Sciatic nerve (tissue), 2 donors: ENCODE data around the gene OXSR1. TPM values are rescaled to one million over a fixed set of nuclear protein-coding genes. Genes with fewer than 3 reads are reported as not detected.

Source experiments
- ATAC-seq: fragments of 200-7000 bp; cut with Tn5 transposase; one replicate; pipeline ENCODE4 v1.9.1; 2020; ENCODE audit warnings: mild to moderate bottlenecking, moderate library complexity
- DNase-seq: peaks from one replicate; pipeline ENCODE4 v3.0.0-alpha.2; 2020; ENCODE audit warnings: low spot score
- intact Hi-C: fragments of 100-400 bp; cut with DNase I; formaldehyde crosslinking; loops from one replicate; pipeline ENCODE4 v1.14.2; 2022
- total RNA-seq: library from RNA; stranded (reverse); fragmentation: NEBNext Ultra II Directional; extraction: Animal tissue kit (Norgen Biotek cat#: 25700); gene quantifications from one replicate; pipeline ENCODE4 v1.2.1, GENCODE V29; 2021
- donor health status: DM: no; HTN: no; CAD: no.
- donor health status: DM: no; HTN: no; CAD: no.

OXSR1 gene
- total RNA-seq: 42.6 TPM

- ATAC-seq: peak; percentile 98
- intact Hi-C loops: no loop called here
- DNase-seq: peak; percentile 99
Measured at GRCh38 chr3:38164952-38165721, at the start of gene OXSR1. OXSR1 (plus strand) TSS chr3:38165537; CDS start chr3:38165877, 340 bp downstream.

GRCh38 chr3:38115645-38116427 lies 49.5 kb upstream of the OXSR1 start:
- intact Hi-C loops: loop anchor here (10.0 kb wide), 1 partner anchor 369 kb away; no protein-coding TSS in a partner anchor
- ATAC-seq (no peak), DNase-seq (peak; percentile 22)

- intact Hi-C loops: loop anchor here (10.0 kb wide), 1 partner anchor 368 kb away; no protein-coding TSS in a partner anchor
- peak; percentile 46 for DNase-seq
- ATAC-seq: no peak
Measured at GRCh38 chr3:38116471-38117162, 48.7 kb upstream of the OXSR1 start.

DNA sequence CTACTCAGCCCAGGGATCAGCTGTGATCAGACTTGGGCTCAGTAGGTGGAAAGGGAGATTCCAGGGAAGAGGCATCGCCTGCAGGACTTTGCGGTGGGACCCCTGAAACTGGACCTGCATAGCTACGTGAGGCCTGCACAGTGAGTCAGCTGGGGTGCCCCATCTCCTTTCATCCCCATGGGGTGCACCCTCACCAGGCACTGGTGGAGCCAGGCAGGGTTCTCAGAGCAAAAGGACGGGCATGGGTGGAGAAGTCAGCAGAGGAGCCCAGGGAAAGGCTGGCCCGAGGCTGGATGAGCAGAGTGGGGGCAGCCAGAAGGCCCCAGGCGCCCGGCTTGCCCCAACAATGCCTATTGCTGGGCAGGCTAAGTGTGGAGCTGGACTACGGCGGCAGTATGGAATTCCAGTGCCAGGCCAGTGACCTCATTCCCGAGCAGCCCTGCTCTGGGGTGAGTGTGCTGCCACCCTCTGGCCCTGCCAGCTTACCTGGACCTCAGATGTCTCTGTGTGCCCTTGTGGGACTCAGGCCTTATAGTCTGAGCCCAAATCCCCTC lies 48.1 kb upstream of the OXSR1 start:
- intact Hi-C loops: loop anchor here (10.0 kb wide), 1 partner anchor 368 kb away; no protein-coding TSS in a partner anchor
- ATAC-seq (peak; percentile 56), DNase-seq (no peak)

DNA sequence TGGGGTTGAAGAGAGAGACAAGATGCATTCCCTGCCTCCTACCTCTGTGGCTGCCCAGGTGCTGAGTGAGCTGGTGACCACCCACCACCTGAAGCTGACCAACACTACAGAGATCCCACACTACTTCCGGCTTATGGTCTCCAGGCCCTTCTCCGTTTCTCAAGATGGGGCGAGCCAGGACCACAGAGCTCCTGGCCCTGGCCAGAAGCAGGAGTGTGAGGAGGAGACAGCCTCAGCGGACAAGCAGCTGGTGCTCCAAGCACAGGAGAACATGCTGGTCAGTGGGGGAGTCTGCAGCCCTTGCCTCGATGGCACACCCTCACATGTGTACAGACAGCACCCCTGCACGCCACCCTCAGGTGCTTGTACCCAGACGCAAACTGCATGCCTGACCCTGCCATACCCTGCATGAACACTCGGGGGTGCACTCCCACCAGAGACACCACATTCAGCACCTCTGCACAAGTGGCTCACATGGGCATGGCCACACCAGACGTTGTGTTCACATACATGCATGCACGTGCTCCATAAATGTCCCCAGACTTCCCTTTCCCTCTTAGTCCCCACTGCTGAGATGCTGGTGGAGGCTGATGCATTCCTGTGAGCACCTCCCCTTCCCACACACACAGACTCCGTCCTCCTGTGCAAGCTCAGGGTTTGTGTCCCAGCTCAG lies 47.5 kb upstream of the OXSR1 start:
- intact Hi-C loops: loop anchor here (10.0 kb wide), 1 partner anchor 367 kb away; no protein-coding TSS in a partner anchor
- peak; percentile 64 for ATAC-seq
- DNase-seq: peak; percentile 75

- peak; percentile 18 for DNase-seq
- intact Hi-C loops: loop anchor here (10.0 kb wide), 1 partner anchor 366 kb away; no protein-coding TSS in a partner anchor
Measured at GRCh38 chr3:38118421-38119247, 46.7 kb upstream of the OXSR1 start.

GRCh38 chr3:38119248-38119544 lies 46.1 kb upstream of the OXSR1 start:
- ATAC-seq (no peak), DNase-seq (peak; percentile 34)
- intact Hi-C loops: loop anchor here (10.0 kb wide), 1 partner anchor 366 kb away; no protein-coding TSS in a partner anchor

More at GRCh38 chr3:38118421-38119247, 46.7 kb upstream of the OXSR1 start:
- ATAC-seq: no peak

GRCh38 chr3:38119821-38120692 lies 45.3 kb upstream of the OXSR1 start:
- intact Hi-C loops: loop anchor here (10.0 kb wide), 1 partner anchor 365 kb away; no protein-coding TSS in a partner anchor
- no peak for ATAC-seq

DNA sequence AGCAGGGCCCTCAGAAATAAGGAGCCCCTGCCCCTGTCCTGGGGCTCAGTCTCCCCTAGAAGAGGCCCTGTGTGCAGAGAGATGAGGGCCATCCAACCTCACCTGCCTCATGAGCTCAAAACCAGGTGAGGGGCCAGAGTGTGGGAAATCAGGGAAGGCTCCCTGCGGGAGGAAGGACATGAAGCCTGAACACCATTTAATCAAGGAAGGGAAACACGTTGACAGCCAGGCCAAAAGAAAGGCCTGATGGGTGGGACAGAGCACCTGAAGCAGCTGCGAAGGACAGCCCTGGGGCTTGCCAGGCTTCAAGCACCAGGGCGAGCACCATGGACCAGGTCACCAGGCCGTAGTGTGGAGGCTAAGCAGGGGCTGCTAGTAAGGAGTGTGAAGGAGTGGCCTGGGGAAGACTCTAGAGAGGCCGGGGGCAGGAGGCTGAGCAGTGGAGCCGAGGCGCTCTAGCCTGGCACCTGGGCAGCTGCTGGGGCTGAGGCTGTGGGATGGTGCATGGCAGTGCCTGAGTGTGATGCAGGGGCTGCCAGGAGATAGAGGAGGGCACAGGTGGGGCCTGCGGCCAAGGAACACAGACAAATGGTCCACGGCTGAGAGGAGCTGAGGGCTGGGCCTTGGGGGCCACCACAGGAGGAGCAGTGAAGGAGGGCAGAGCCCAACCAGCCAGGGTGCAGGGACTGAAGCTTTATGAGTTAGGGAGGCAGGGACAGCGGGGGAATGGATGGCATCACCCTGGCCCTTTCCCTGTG lies 44.5 kb upstream of the OXSR1 start:
- DNase-seq (no peak), ATAC-seq (no peak)
- intact Hi-C loops: no loop called here

More at GRCh38 chr3:38119821-38120692, 45.3 kb upstream of the OXSR1 start:
- peak; percentile 47 for DNase-seq

DNA sequence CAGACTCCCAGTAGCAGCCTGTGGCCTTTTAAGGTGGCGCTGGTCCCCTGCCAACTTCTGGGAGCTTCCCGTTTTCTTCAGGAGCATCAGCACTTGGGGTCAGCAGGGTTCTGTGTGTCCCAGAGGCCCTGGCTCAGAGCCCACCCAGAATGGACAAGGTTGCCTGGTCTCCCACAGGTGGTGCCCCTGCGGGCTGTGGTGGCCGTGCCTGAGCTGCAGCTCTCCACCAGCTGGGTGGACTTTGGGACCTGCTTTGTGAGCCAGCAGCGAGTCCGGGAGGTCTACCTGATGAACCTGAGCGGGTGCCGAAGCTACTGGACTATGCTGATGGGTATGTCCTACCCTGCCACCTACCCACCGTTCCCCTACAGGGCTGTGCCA lies 43.9 kb upstream of the OXSR1 start:
- DNase-seq: peak; percentile 53

DNA sequence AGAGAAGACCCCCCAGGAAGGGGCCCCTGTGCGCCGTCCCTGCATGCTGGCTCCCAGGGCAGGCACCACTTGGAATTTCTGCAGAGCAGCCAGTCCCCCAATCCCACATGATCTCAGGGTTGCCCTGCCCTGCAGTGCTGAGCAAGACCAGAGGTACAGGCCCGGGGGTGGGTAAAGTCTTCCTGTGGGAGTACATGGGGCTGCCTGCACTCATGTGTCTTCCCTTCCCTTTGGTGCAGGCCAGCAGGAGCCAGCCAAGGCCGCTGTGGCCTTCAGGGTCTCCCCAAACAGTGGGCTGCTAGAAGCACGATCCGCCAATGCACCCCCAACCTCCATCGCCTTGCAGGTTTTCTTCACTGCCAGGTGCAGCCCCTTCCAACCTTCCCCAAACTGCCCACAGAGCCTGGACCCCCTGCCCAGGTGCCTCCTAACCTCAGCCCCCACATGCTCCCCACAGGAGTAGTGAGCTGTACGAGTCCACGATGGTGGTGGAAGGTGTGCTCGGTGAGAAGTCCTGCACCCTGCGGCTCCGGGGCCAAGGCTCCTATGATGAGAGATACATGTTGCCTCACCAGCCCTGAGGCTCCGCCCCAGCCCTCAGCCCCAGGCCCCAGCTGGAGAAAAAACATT lies 43.4 kb upstream of the OXSR1 start:
- no peak for ATAC-seq
- DNase-seq: peak; percentile 45
- intact Hi-C loops: no loop called here

More for the DNA sequence above, 43.9 kb upstream of the OXSR1 start:
- ATAC-seq: no peak
- intact Hi-C loops: no loop called here

DNA sequence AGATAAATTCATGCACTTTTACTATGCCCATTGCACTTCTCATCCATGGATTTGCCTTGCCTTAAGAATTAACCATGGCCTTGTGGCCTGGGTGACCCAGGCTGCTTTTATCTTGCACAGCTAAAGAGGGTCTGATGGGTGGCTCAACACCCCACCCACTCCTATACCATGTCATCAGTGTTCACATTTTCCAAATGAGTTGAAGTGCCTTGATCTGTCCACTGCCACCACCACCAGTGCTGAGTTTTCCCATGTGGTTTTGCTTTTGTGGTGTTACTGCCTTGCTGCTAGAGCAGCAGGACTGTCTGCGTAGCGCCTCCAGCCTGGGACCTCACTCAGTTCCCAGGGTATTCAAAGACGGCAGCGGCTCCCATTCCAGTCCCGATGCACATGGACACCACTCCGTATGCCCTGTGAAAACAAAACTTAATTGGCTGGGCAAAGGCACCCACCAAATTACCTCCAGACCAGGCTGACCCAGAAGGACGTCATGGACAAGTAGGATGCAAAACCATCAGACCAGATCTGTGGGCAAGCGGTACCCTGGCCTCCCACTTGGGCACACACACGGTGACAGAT lies 42.5 kb upstream of the OXSR1 start:
- intact Hi-C loops: no loop called here
- no peak for DNase-seq
- no peak for ATAC-seq

DNA sequence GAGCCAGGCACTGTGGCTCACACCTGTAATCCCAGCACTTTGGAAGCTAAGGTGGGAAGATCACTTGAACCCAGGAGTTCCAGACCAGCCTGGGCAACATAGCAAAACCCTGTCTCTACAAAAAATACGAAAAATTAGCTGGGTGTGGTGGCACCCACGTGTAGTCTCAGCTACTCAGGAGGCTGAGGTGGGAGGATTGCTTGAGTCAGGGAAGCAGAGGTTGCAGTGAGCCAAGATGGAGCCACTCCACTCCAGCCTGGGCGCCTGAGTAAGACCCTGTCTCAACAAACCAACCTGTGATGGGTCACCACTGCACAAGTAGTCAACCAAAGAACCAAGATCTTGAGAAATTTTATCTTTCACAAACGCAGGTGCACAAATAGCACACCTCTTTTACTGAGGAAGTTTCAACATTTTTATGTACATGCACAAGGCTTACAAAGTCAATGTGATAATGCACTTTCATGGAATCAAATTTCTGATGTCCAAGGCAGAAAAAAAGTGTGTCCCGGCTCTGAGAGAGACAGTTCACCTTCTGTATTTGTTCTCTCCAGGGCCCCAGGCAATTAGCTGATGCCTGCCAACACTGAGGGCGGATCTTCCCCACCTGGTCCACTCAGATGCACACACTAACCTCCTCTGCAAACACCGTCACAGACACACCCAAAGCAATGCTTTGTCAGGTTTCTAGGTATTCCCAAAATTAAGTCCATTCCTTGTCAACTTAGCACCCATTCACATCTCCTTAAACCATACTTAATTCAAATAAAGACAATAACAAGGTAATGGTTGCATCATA lies 40.8 kb upstream of the OXSR1 start:
- DNase-seq: no peak
- ATAC-seq: no peak
- intact Hi-C loops: no loop called here

DNA sequence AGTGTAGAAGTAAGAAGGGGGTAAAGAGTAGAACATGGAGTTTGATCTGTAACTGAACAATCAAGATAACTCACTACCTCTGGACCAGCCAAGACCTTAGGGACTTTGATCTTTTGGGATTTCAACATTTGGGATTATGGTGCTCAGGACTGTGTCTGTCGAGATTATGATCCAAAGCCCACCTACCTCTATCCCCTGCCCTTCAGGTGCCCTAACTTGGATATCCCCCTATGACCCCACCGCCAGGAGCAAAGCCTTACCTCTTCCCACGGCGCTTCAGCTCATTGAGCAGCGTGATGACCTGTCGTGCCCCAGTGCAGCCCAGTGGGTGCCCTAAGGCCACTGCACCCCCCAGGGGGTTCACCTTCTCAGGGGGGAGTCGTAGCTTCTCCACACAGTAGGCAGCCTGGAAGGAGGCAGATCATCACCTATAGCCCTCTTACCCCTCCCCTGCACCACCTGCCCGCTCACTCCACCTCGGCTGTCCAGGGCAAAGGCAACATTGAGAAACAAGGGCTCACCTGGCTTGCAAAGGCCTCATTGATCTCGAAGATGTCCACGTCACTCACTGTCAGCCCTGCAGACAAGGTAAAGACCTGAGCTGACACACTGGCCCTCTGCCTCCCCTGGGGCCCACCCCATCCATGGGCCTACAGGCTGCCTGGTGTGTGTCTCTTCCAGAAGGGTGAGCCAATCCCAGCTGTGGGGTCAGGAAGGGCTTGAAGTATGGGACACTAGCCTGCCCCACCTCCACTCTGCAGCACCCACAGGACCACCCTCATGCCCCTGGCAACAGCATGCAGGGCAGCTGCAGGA lies 39.8 kb upstream of the OXSR1 start:
- intact Hi-C loops: no loop called here
- DNase-seq (no peak), ATAC-seq (no peak)
